Activated B cell treated with CpG ODN at 0.5 μM for 24 hours (primary cell): ENCODE data around the gene DLGAP1. TPM values are rescaled to one million over a fixed set of nuclear protein-coding genes. Genes with fewer than 3 reads are reported as not detected.

ENCODE experiments used
- ATAC-seq: fragments of 200-7000 bp; cut with Tn5 transposase; one replicate; pipeline ENCODE4 v1.10.0; 2021; ENCODE audit warnings: low read depth, mild to moderate bottlenecking, moderate library complexity
- CTCF ChIA-PET: fragments of 350-600 bp; sonication (Branson Sonifier 250); formaldehyde crosslinking; loops from one replicate; lab custom pipeline; 2021; ENCODE audit warnings: antibody characterized with exemption; lab: Charles Lee
- POLR2A ChIA-PET: fragments of 350-600 bp; sonication (Branson Sonifier 250); formaldehyde crosslinking; loops from one replicate; lab custom pipeline; 2021; ENCODE audit warnings: antibody characterized with exemption; lab: Charles Lee
- DNase-seq: peaks from one replicate; pipeline ENCODE4 v3.0.0; 2022
- H3K27ac Mint-ChIP-seq: one replicate; pipeline ENCODE4 v1.8.0; 2020; ENCODE audit warnings: mixed read lengths
- H3K27me3 Mint-ChIP-seq: one replicate; pipeline ENCODE4 v1.8.0; 2021; ENCODE audit warnings: mixed read lengths
- H3K36me3 Mint-ChIP-seq: one replicate; pipeline ENCODE4 v1.8.0; 2021; ENCODE audit warnings: low read depth, mixed read lengths
- H3K4me1 Mint-ChIP-seq: one replicate; pipeline ENCODE4 v1.8.0; 2021; ENCODE audit warnings: mixed read lengths
- H3K4me3 Mint-ChIP-seq: one replicate; pipeline ENCODE4 v1.8.0; 2020; ENCODE audit warnings: mild to moderate bottlenecking, mixed read lengths
- H3K9me3 Mint-ChIP-seq: one replicate; pipeline ENCODE4 v1.8.0; 2020; ENCODE audit warnings: mixed read lengths
- CTCF ChIP-seq: fragments of 200-600 bp; IDR thresholded peaks from one replicate; pipeline ENCODE4 v1.8.0; 2022; ENCODE audit warnings: antibody characterized with exemption, mild to moderate bottlenecking
- intact Hi-C: fragments of 100-400 bp; cut with micrococcal nuclease; formaldehyde crosslinking; loops from one replicate; pipeline ENCODE4 v1.15.1; 2024
- total RNA-seq: library from RNA; stranded (reverse); gene quantifications from 2 replicates; pipeline ENCODE4 v1.2.3, GENCODE V29; 2022

Gene DLGAP1
- total RNA-seq, 1 donor from 2014 or later, result 0.18 TPM

- Mint-ChIP-seq H3K27ac (no peak overlapping the region), H3K9me3 (no peaks in the 10 kb centered on the region), H3K4me3 (no peak overlapping the region), H3K4me1 (no peaks in the 10 kb centered on the region), H3K27me3 (peaks cover 5% of the 10 kb centered on the region), H3K36me3 (no peaks in the 10 kb centered on the region)
- no peak for DNase-seq
- intact Hi-C loops, result loop anchor here (2.0 kb wide), 1 partner anchor 17 kb away; no protein-coding TSS in a partner anchor
- CTCF ChIA-PET, result interaction anchor here (1.1 to 1.5 kb wide), 4 partner anchors 12 to 184 kb away, joined by 3 to 9 read pairs (median 4); no protein-coding TSS in a partner anchor
- peak; percentile 71 for ATAC-seq
- no peak for TF ChIP-seq CTCF
- POLR2A ChIA-PET, result interaction anchor here (1.4 to 2.2 kb wide), 2 partner anchors 12 to 112 kb away, joined by 4 to 7 read pairs; no protein-coding TSS in a partner anchor
Measured at GRCh38 chr18:3481696-3482210, 973.4 kb downstream of the DLGAP1 start.

DNA sequence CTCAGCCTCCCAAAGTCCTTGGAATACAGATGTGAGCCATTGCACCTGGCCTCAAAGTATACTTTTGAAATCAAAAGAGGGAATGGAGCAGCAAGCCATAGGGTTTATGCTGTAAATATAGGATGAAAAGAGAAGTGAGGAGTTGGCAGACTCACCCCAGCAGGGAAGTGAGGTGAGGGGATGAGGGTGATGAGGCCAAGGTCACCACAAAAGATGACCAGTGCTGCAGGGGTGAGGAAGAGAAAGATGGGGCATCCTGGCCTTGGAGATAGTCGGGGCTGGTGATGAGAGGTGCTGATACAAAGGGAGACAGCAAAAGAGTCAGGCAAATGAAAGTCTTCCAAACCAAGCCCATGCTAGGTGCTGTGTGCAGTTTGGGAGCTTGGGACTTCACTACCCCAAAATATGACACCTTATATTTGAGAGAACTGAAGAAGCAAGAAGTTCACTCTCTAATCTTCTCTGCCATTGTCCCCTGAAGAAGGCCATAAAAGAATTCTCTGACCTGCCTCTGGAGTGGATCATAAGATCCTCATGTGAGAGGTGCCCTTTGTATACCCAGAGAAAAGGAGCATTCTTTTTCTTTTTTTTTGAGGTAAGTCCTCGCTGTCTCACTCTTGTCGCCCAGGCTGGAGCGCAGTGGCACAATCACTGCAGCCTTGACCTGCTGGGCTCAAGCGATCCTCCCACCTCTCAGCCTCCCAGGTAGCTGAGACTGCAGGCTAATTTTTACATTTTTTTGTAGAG lies 974.1 kb downstream of the DLGAP1 start:
- TF ChIP-seq CTCF, result no peak
- H3K9me3 Mint-ChIP-seq, result no peaks in the 10 kb centered on the region
- ATAC-seq (no peak), DNase-seq (no peak)
- no peaks in the 10 kb centered on the region for H3K36me3 Mint-ChIP-seq
- peaks cover 5% of the 10 kb centered on the region for H3K27me3 Mint-ChIP-seq
- intact Hi-C loops, result no loop called here
- no peaks in the 10 kb centered on the region for H3K4me1 Mint-ChIP-seq
- no peak overlapping the region for H3K27ac Mint-ChIP-seq
- H3K4me3 Mint-ChIP-seq, result no peak overlapping the region
- ChIA-PET CTCF (interaction anchor here (1.1 to 1.5 kb wide), 4 partner anchors 12 to 185 kb away, joined by 3 to 9 read pairs (median 4); no protein-coding TSS in a partner anchor), POLR2A (interaction anchor here (1.4 to 2.2 kb wide), 2 partner anchors 13 to 113 kb away, joined by 4 to 7 read pairs; no protein-coding TSS in a partner anchor)

GRCh38 chr18:3479978-3480509 lies 975.1 kb downstream of the DLGAP1 start:
- peaks cover under 1% of the 10 kb centered on the region for H3K9me3 Mint-ChIP-seq
- no peak overlapping the region for H3K27ac Mint-ChIP-seq
- CTCF ChIA-PET, result no interaction called here
- H3K36me3 Mint-ChIP-seq, result no peaks in the 10 kb centered on the region
- no peak for ATAC-seq
- no peak for DNase-seq
- H3K27me3 Mint-ChIP-seq, result peaks cover 5% of the 10 kb centered on the region
- H3K4me1 Mint-ChIP-seq, result no peaks in the 10 kb centered on the region
- TF ChIP-seq CTCF, result no peak
- POLR2A ChIA-PET, result no interaction called here
- H3K4me3 Mint-ChIP-seq, result no peak overlapping the region
- intact Hi-C loops, result no loop called here

DNA sequence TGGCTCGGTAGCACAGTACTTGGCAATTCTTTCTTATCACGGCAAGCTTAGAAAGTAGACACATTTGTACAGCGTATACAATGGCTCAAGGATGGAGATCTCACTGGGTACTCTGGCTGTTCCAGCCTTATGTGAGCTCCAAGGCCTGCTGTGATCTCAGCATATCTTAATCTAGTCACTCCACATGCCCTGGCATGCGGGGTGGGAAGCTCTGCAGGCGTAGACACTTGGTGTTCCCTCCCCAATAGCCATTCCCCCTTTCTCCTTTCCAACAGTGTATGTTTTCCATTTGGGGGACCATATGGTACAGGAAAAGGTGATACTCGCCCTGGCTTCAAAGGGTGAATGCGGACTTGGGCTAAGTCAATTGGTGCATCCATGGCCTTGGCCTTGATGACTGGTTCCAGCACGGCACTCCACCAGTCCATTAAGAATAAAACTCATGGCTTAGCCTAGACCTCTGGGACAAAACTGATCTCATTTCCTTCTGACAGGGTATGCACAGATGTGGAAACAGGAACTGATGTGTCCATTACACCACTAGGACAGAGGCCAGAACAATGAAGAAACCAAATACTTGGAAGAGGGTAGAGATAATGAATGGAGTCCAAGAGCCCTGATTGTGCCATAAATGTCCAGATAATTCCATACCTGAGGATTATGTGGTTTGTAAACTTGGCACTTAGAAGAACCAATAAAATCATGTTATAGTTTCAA lies 976.7 kb downstream of the DLGAP1 start:
- POLR2A ChIA-PET, result interaction anchor here (0.9 kb wide), 1 partner anchor 8 kb away, joined by 4 read pairs; no protein-coding TSS in a partner anchor
- TF ChIP-seq CTCF, result no peak

More for the DNA sequence above, 976.7 kb downstream of the DLGAP1 start:
- Mint-ChIP-seq H3K27me3 (peaks cover 3% of the 10 kb centered on the region), H3K27ac (no peak overlapping the region), H3K4me1 (no peaks in the 10 kb centered on the region), H3K9me3 (peaks cover 5% of the 10 kb centered on the region), H3K36me3 (no peaks in the 10 kb centered on the region), H3K4me3 (no peak overlapping the region)
- ATAC-seq (no peak), DNase-seq (no peak)
- intact Hi-C loops, result no loop called here
- CTCF ChIA-PET, result interaction anchor here (0.8 kb wide), 1 partner anchor 24 kb away, joined by 4 read pairs; no protein-coding TSS in a partner anchor
